Measurements from ENCODE around the gene HOXB1.

HOXB1 gene

GRCh38 chr17:48530887-48531272 lies at the start of gene HOXB1:
TSS of gene HOXB1 (minus strand) at chr17:48531011. CDS start at chr17:48530904, 107 bp downstream.
- no peak for DNase-seq

DNA sequence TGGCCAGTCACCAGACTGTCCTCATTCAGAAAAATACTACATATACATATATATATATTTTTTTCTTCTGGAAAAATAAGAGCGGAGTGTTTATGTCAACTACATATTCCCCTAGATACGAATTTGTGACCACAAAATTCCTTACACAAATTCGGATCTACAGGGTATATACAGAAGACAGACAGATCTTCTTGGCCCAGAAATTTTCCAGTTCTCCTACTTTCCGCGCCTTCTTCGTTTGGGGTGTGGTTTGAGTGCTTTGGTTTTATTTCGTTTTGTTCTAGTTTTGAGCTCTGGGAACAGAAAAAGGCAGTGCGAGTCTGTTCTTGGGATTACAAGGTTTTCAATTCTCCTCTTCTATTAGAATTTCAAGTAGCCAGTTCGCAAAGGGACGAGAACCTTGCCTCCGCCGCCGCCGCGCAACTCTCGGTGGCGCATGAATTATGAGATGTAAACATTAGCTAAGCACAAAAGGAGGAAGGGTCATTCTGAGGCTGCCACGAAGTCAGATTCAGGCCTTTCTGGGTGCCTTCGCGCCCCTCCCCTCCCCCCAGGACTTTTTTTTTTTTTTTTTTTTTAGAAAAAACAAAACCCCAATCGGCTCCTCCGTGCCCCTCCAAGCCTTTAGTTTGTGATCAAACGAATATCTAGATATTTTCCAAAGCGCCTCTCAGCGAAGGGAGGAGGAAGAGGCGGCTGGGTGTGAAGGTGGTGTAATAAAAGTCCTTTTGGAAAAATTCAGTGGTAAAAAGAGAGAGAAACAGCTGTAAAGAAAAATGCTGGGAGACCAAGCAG lies 49.1 kb upstream of the HOXB1 start:
- DNase-seq: no peak

DNA sequence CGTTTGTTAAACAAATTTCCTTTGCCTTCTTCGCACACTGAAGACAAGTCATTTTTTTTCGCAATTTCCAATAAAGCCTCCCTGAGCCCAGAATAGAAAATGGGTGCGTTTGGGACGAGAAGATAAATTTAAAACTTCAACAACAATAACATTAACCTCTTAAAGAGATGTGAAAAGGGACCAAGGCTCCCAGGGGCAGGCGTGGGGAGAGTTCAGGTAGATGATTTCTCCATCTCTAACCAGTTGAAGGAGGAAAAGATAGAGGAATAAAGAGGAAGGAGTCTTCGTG lies 48.6 kb upstream of the HOXB1 start:
- no peak for DNase-seq

DNA sequence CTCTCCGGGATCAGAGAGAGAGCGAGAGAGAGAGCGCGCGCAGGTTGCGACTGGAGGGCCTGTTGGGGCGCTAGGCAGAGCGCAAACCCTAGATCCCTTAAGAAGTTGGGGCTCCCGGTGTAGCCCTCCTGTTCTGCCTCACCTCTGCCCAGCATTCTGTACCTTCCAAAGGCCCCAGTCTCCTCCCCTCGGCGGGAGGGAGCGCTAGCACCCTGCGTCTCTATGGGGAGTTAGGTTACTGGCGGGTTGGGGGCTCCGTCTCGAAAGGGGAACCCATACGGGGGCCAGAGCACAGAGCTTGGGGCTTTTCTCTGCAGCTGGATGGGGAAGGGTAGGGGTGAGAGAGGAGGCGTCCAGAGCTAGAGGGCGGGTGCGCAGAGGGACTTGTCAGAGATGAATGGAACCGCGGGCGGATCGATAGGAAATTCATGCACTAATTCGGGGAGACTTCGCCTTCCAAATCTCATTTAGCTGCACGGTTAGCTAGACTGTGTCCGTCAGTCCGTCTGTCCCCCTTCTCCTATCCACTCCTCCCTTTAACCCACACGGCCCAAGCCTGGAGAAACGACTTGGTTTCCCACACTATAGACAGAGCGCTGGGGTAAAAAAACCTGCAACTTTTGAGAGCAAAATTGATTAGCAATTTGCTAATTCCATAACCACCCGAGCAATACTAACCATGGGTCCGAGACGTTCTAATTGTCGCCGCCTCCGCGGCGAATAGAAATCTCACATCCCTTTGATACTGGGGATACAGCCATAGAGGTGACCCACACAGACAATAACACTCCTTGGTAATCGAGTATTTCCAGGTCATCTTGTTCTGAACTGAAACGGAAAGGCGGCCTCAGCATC lies 48.0 kb upstream of the HOXB1 start:
- no peak for DNase-seq

GRCh38 chr17:48577946-48578615 lies 47.3 kb upstream of the HOXB1 start, which contains the start of gene HOXB4:
TSS of gene HOXB4 (minus strand) at chr17:48578350. CDS start at chr17:48578319, 31 bp downstream.
- peak; percentile 56 for DNase-seq

DNA sequence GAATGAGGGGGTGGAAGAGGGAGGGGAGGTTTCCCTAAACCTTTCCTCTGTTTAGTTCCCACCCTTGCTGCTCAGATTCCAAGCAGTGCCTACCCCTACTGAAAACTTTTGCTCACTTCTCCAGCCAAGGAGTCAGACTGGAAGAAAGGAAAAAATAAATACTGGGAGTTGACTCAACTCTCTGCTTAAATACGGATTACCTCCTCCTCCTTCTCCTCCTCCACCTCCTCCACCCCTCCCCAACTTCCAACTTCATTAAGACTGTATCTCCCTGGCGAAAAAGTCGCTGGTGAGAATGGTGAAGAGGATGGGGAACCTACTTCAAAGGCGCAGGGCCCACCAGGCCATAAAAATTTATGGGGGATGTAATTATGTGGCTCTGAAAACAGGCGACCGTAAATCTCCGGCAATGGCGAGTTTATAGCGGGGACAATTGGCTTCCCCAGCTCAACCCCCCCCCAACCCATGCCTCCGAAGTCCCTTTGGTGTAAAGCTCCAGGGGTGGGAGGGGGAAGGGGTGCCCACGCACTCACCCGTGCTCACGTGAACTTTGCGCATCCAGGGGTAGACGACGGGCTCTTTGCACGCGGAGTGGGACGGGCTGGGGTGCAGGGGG lies 46.6 kb upstream of the HOXB1 start:
- peak; percentile 78 for DNase-seq

- DNase-seq: peak; percentile 68
Measured at GRCh38 chr17:48576479-48577309, 45.9 kb upstream of the HOXB1 start.

DNA sequence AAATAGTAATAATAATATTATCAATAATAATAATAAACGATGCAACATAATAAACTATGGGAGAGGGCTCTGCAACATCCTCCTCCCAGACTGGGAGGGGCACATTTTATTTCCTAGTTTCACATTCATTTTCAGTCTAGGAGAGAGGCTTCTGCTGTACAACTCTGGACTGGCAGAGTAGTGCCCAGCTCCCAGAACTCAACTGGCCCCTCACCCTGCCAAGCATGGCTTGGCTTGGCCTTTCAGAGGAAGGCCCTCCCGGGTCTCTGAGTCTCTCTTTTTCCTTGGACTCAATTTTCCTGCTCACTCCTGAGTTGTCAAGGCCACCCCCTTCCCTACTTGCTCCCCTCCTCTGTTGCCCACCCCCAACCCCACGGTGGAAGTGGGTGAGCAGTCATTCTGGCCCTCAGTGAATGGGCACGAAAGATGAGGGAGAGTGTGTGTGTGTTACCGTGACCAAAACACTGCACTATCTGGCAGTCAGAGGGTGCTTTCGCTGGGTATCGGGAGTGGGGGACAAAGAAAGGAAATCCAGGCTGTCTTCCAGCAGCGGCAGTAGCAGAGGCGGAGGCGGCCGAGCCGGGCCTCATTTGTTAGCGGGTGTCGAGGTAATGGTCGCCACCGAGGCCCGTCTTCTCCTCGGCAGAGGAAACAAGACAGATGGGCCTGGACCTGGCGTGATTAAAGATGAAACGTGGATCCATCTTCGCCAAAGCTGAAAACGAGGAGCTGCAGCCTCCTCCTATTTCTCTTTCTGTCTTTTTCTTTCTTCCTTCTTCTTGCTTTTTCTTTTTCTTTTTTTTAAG lies 45.1 kb upstream of the HOXB1 start:
- DNase-seq: peak; percentile 39

DNA sequence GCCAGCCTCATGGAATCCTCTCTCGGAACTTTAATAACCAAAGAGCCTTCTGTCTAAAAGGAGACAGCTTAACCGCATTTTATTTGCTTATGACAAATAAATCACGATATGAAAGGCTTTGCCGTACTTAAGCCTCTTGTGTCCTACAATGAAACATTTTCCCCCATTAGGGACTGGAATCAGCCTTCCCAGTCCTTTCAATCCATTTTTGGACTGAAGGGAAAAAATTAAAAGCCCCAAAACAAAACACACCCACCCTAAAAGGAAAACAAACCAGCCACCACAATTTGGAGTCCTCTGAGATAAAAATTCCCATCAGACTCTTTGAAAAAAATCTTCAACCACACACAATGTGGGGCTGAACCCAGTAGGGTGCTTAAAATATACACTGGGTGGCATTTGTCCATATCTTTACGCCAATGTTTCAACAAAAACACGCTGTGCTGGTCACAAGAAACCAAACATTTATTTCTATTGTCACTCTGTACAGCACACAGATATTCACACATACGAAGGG lies 44.3 kb upstream of the HOXB1 start:
- peak; percentile 54 for DNase-seq

DNA sequence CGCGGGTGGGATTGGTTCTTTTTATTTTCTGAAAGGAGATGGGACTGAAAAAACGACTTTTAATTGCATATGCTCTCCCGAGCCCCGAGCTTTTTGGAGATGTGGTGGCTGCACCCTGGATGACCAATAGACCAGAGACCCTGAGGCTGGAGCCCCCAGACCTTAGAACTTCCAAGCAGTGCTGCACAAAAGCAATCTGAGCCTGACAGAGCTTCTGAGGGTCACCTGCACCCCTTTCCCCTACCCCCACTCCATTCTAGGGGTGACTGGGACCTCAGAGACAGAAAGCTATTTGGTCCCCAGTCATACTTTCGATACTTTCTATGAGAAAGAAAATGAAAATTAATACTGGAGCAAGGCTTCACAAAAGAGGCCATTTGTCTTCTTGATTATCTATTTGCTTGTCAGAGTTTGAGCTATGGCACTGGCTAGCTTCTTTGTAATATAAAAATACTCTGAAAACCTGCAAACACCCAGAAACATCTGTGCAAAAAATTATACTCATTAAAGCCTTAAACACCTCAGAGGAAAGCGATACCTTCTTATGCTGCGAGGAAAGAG lies 43.8 kb upstream of the HOXB1 start:
- DNase-seq: no peak

DNA sequence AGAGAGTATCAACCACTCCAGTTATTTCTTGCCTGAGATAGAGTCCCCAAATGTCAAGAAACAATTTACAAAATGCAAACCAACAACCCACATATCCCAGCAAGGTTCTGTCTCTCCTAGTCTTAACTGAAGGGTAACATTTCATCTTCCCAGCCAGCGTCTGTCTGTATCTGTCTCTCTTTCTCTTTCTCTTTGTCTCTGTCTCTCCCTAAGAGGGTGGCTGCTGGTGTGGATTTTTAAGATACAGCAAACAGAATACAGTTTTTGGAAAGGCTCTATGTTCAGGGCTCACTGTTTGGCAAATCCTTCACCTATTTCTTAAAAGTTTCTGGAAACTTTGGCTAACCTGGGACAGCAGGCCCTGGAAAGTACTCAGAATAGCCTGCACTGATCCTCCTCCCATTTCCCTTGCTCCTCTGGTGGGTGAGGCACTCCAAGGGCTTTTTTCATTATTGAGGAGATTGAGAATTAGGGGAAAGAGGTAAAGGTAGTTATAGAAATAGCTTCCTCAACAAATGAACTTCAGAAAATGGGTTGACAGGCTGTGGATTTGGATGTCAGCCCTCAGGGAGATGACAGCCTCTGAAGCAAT lies 41.1 kb upstream of the HOXB1 start:
- no peak for DNase-seq

DNA sequence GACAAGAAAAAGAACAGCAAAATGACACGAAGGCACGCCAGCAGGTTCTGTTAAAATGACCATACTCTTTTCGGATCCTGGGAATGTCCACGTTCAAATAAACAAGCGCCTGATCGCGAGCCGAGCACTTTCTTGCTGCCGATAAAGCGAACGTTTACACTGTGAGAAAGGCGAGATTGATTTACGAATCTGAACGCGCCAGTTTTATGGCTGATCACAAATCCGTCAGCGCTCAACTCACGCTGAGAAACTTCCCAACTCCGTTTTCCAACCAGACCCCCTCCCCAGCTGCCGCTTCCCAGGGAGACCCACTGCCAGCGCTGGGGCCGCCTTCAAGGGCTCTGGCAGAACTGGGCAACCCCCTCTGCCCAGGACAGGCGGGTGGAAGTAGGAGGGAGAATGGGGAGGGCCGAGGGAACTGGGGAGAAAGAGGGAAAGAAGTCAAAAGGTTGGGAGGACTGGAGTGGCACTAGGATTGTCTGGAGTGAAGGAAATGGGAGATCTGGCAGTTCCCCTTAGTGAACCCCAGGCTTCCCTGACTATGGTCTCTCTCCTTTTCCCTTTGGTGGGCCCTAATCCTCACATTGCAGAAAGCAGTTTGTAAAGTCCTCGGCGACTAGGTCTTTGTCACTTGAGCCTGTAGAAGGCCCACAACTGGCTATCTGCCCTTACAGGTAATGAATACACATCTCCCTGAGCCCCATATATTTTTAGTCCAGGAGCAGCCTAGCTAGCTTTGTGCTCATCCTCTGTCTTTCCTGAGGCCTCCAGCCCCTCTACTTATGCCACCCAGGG lies 40.4 kb upstream of the HOXB1 start:
- DNase-seq: peak; percentile 57

- DNase-seq: no peak
Measured at GRCh38 chr17:48570325-48571023, 39.7 kb upstream of the HOXB1 start.

DNA sequence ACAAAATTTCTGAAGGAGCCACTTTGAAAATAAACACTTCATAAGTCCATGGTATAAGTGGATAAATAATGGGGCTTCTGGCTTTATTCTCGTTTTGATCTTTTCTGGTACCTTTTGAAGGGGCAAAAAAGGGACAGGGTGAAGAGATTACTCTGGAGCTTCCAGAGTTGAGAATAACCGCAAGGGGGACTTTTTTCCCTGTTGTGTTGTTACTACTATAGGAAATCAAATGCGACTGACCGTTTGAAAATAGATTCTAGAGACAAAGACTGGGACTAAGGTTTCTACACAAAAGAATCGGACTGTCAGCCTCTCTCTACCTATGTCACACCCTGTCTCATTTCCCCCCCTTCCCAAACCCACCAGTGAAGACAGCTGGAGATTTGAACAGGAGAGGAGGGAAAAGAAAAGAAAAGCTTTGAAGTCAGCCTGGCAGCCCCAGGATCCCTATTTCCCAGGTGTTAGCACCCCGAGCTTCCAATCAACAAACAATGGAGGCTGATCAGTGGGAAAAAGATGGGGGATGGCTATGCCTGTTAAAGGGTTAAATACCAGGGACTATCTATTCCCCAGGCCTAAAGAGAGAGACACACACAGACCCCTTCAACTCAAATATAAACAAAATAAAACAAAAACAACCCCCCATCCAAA lies 39.0 kb upstream of the HOXB1 start:
- DNase-seq: peak; percentile 45

GRCh38 chr17:48569240-48569582 lies 38.4 kb upstream of the HOXB1 start:
- DNase-seq: no peak

DNA sequence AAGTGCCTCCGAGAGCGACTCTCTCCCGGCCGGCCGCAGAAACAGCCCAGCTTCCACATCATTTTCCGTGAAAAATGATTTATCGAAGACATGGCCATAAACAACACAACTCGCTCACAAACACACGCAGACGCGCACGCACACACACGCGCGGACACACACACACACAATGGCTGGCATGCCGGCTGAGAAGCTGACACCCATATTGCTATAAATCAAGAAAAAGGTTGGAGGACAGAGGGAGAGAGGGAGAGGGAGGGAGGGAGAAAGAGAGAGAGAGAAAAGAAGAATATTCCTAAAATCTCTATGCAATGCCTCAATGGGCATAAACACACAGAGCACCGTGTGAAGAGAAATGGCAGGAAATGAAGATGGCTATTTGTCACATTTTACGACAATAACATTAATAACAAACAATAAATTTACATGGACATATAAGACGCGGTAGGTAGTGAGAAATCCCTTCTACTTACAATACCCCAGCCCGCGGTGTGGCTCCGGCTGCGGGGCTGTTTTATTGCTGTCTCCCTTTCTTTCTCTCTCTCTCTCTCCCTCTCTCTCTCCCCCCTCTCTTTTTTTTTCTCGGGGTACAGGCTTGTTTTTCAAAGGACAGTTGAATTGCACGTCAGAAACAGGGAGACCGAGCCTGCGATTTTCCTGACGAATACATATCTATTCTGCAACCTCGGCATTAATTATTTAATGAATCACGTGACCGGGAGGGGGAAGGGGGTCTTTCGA lies 37.9 kb upstream of the HOXB1 start:
- DNase-seq: peak; percentile 32

DNA sequence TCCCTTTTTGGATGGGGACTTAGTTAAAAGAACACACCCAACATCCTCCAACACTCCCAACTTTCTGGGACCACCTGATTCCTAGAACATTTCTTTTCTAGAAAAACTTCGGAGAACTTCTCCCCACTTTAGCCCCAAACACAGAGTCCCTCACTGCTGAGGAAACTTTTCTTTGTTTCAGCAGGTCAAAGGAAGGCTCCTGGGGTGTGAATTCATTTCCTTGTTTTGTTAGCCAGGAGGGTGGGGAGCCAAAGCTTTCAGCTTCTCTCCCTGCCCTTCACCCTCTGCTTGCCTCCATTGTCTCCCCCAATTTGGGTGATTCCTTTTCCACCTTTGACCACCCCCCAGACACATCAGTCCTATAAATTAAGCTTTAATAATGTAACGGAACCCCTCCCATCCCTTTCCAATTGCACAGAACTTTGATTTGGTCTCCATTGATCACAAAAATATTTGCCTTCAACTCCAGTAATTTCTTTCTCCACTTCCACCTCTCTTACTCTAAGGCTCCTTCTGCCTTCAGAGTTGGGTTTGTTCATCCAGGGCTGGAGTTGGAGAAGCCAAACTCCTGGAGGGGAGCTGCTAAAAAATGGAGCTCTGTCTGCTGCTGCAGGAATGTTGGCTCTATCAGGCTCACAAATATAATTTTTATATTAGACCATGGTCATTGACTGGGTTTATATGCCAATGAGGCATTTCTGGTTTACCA lies 37.0 kb upstream of the HOXB1 start:
- DNase-seq: no peak
